H1 (cell line): ENCODE data around the gene LAG3. TPM values are rescaled to one million over a fixed set of nuclear protein-coding genes. Genes with fewer than 3 reads are reported as not detected.

ENCODE experiments used
- CTCF ChIA-PET: fragments of 300-600 bp; sonication (Branson Sonifier 250); formaldehyde crosslinking; loops from one replicate; lab custom pipeline; 2021; ENCODE audit not compliant: partially characterized antibody; lab: Charles Lee
- POLR2A ChIA-PET: fragments of 300-600 bp; sonication (Branson Sonifier 250); formaldehyde crosslinking; loops from one replicate; lab custom pipeline; 2021; ENCODE audit warnings: inconsistent platforms; ENCODE audit not compliant: partially characterized antibody; lab: Charles Lee
- DNase-seq, 2 experiments: peaks; one replicate each; pipeline versions ENCODE4 v3.0.0 to v3.0.0-alpha.2; 2010 to 2022; ENCODE audit warnings: low spot score in 2 of 2, low read depth in 1 of 2, mixed read lengths in 1 of 2
- FAIRE-seq: peaks from 2 replicates; lab custom pipeline; 2011; peaks lifted over from hg19 to GRCh38; lab: Jason Lieb, UNC
- H2AFZ ChIP-seq: 2 replicates; pipeline ENCODE4 v1.8.1; 2012; ENCODE audit warnings: low read length, inconsistent platforms
- H2AK5ac ChIP-seq: 2 replicates; pipeline ENCODE4 v1.6.1; 2013; ENCODE audit warnings: low read depth, low read length
- H2BK120ac ChIP-seq: replicated peaks from 2 replicates; pipeline ENCODE3; 2013; ENCODE audit warnings: low read depth, low read length, inconsistent platforms
- H2BK12ac ChIP-seq: 2 replicates; pipeline ENCODE4 v1.6.1; 2013; ENCODE audit warnings: low read depth, low read length
- H2BK15ac ChIP-seq: 2 replicates; pipeline ENCODE4 v1.6.1; 2013; ENCODE audit warnings: low read length
- H2BK20ac ChIP-seq: 2 replicates; pipeline ENCODE4 v1.6.1; 2013; ENCODE audit warnings: low read length
- H2BK5ac ChIP-seq: 2 replicates; pipeline ENCODE4 v1.6.1; 2013; ENCODE audit warnings: low read depth, low read length
- H3K14ac ChIP-seq: 2 replicates; pipeline ENCODE4 v1.6.1; 2013; ENCODE audit warnings: inconsistent platforms; ENCODE audit not compliant: insufficient read length
- H3K18ac ChIP-seq: 2 replicates; pipeline ENCODE4 v1.6.1; 2013; ENCODE audit warnings: low read length; ENCODE audit errors: extremely low read depth
- H3K23ac ChIP-seq: 2 replicates; pipeline ENCODE4 v1.6.1; 2013; ENCODE audit warnings: inconsistent platforms; ENCODE audit not compliant: insufficient read length
- H3K23me2 ChIP-seq: 2 replicates; pipeline ENCODE4 v1.6.1; 2013; ENCODE audit warnings: low read depth, low read length
- H3K27ac ChIP-seq: 2 replicates; pipeline ENCODE4 v1.6.1; 2011; ENCODE audit warnings: low read depth, low read length, inconsistent platforms
- H3K27me3 ChIP-seq, 4 experiments: replicated peaks in 1 of 4; 1 replicate in 1 of 4; 2 replicates in 3 of 4; pipeline versions ENCODE4 v1.6.1 to v1.8.1; 2011 to 2013; ENCODE audit warnings: low read length in 3 of 4, mild to moderate bottlenecking in 3 of 4, inconsistent platforms in 2 of 4, mixed read lengths in 2 of 4, moderate library complexity in 1 of 4; ENCODE audit not compliant: control insufficient read depth in 3 of 4, insufficient read depth in 3 of 4; ENCODE audit errors: extremely low read depth in 1 of 4
- H3K36me3 ChIP-seq, 4 experiments: 2 replicates each; pipeline versions ENCODE4 v1.6.1 to v1.8.1; 2011 to 2013; ENCODE audit warnings: mild to moderate bottlenecking in 4 of 4, low read length in 3 of 4, moderate library complexity in 2 of 4, control low read depth in 1 of 4, inconsistent platforms in 1 of 4; ENCODE audit not compliant: insufficient read depth in 4 of 4, control insufficient read depth in 2 of 4
- H3K4ac ChIP-seq: replicated peaks from 2 replicates; pipeline ENCODE3; 2013; ENCODE audit warnings: low read length, low read depth, mixed read lengths, inconsistent platforms; ENCODE audit not compliant: insufficient read length
- H3K4me1 ChIP-seq, 4 experiments: replicated peaks in 1 of 4; 1 replicate in 1 of 4; 2 replicates in 3 of 4; pipeline versions ENCODE4 v1.6.1 to v1.8.1; 2011 to 2013; ENCODE audit warnings: low read length in 3 of 4, inconsistent platforms in 2 of 4, mixed read lengths in 1 of 4; ENCODE audit not compliant: insufficient read depth in 4 of 4, control insufficient read depth in 3 of 4
- H3K4me2 ChIP-seq, 2 experiments: 2 replicates each; pipeline versions ENCODE4 v1.6.1 to v1.8.1; 2011 to 2013; ENCODE audit warnings: low read depth in 2 of 2, low read length in 2 of 2, control low read depth in 1 of 2, inconsistent platforms in 1 of 2, mild to moderate bottlenecking in 1 of 2; ENCODE audit not compliant: insufficient read depth in 1 of 2
- H3K4me3 ChIP-seq, 4 experiments: fragments of 200-600, 300-600 bp in 1 of 4; sonication (generic), shearing (Covaris generic), sonication (Bioruptor Twin) in 1 of 4; 2 replicates each; pipeline versions ENCODE4 v1.5.1 to v1.8.1; 2011 to 2016; ENCODE audit warnings: low read length in 4 of 4, low read depth in 3 of 4, control low read depth in 2 of 4, inconsistent platforms in 2 of 4, mild to moderate bottlenecking in 2 of 4, mixed read lengths in 1 of 4, moderate library complexity in 1 of 4; ENCODE audit not compliant: insufficient read depth in 2 of 4; ENCODE audit errors: extremely low read depth in 1 of 4
- H3K56ac ChIP-seq: replicated peaks from 2 replicates; pipeline ENCODE3; 2013; ENCODE audit warnings: low read depth, mild to moderate bottlenecking, mixed read lengths, low read length, inconsistent platforms; ENCODE audit not compliant: insufficient read length
- H3K79me1 ChIP-seq: 2 replicates; pipeline ENCODE4 v1.6.1; 2013; ENCODE audit warnings: low read depth, low read length, control low read depth
- H3K79me2 ChIP-seq, 2 experiments: 2 replicates each; pipeline versions ENCODE4 v1.6.1 to v1.8.1; 2012 to 2013; ENCODE audit warnings: low read length in 2 of 2, mild to moderate bottlenecking in 2 of 2, inconsistent platforms in 1 of 2; ENCODE audit not compliant: insufficient read depth in 2 of 2, control insufficient read depth in 1 of 2
- H3K9ac ChIP-seq, 4 experiments: replicated peaks in 1 of 4; 1 replicate in 1 of 4; 2 replicates in 3 of 4; pipeline versions ENCODE4 v1.6.1 to v1.8.1; 2011 to 2013; ENCODE audit warnings: low read depth in 3 of 4, low read length in 3 of 4, control low read depth in 2 of 4, mild to moderate bottlenecking in 2 of 4, moderate library complexity in 2 of 4, inconsistent platforms in 1 of 4; ENCODE audit errors: extremely low read depth in 1 of 4
- H3K9me3 ChIP-seq, 2 experiments: 2 replicates each; pipeline versions ENCODE4 v1.6.1 to v1.8.1; 2012 to 2013; ENCODE audit warnings: mild to moderate bottlenecking in 2 of 2, moderate library complexity in 2 of 2, control low read depth in 1 of 2, inconsistent platforms in 1 of 2, low read depth in 1 of 2, low read length in 1 of 2, mixed read lengths in 1 of 2; ENCODE audit not compliant: insufficient read depth in 2 of 2
- H4K20me1 ChIP-seq, 2 experiments: replicated peaks in 1 of 2; 2 replicates each; pipeline versions ENCODE3 to v1.8.1; 2011 to 2013; ENCODE audit warnings: inconsistent platforms in 2 of 2, low read length in 2 of 2, mild to moderate bottlenecking in 1 of 2; ENCODE audit not compliant: insufficient read depth in 2 of 2, control insufficient read depth in 1 of 2
- H4K5ac ChIP-seq: 2 replicates; pipeline ENCODE4 v1.6.1; 2013; ENCODE audit warnings: low read length, low read depth, mixed read lengths, inconsistent platforms; ENCODE audit not compliant: insufficient read length
- H4K8ac ChIP-seq: 2 replicates; pipeline ENCODE4 v1.8.0; 2013; ENCODE audit warnings: mild to moderate bottlenecking, moderate library complexity, low read length, inconsistent platforms; ENCODE audit not compliant: insufficient read depth; ENCODE audit errors: extremely low read depth
- H4K91ac ChIP-seq: replicated peaks from 2 replicates; pipeline ENCODE3; 2013; ENCODE audit warnings: low read length, mixed read lengths, inconsistent platforms; ENCODE audit not compliant: insufficient read length
- FOSL1 ChIP-seq: IDR thresholded peaks from 2 replicates; pipeline ENCODE4 v1.6.1; 2011; ENCODE audit warnings: mild to moderate bottlenecking, low read depth, low read length, moderate library complexity; ENCODE audit not compliant: insufficient read depth
- KDM4A ChIP-seq: IDR thresholded peaks from one replicate; pipeline ENCODE4 v1.7.1; 2012; ENCODE audit warnings: low read depth, mild to moderate bottlenecking, moderate library complexity, low read length, inconsistent platforms; ENCODE audit not compliant: severe bottlenecking
- WGBS, 2 experiments: shearing (Covaris generic) in 1 of 2; methylation state at CpG; one replicate each; pipeline versions ENCODE4 v1.1.6 to v1.1.7; 2013 to 2015; ENCODE audit warnings: low lambda C conversion rate in 2 of 2, mixed read lengths in 2 of 2, inconsistent platforms in 1 of 2, low coverage in 1 of 2, missing lambda C conversion rate in 1 of 2; ENCODE audit not compliant: insufficient replicate concordance in 2 of 2, insufficient coverage in 1 of 2, insufficient read length in 1 of 2; ENCODE audit errors: extremely low coverage in 1 of 2, missing lambda C conversion rate in 1 of 2; 5-methylcytosine and 5-hydroxymethylcytosine counted together
- polyA plus RNA-seq, 7 experiments: library from polyadenylated mRNA; depleted of rRNA in 3 of 7; stranded (reverse) in 5 of 7; unstranded in 2 of 7; fragments of >200 nt in 5 of 7; fragments of 200-250 nt in 2 of 7; gene quantifications; 1 replicate in 5 of 7; 2 replicates in 1 of 7; 4 replicates in 1 of 7; pipeline versions ENCODE4 v1.2.1 to v1.2.3, GENCODE V29; 2011 to 2013; ENCODE audit warnings: missing spikeins in 2 of 7, mixed read lengths in 2 of 7
- total RNA-seq: library from RNA; stranded (reverse); fragmentation: NEBNext Ultra II Directional; extraction: Animal tissue kit (Norgen Biotek cat#: 25700); gene quantifications from 2 replicates; pipeline ENCODE4 v1.2.1, GENCODE V29; 2021

LAG3 gene
- total and polyA plus RNA-seq, 2 of the 8 experiments (the other 6 are each of a cell fraction or from before 2014, with no cell fraction given), result 1.1 to 3.1 TPM

DNA sequence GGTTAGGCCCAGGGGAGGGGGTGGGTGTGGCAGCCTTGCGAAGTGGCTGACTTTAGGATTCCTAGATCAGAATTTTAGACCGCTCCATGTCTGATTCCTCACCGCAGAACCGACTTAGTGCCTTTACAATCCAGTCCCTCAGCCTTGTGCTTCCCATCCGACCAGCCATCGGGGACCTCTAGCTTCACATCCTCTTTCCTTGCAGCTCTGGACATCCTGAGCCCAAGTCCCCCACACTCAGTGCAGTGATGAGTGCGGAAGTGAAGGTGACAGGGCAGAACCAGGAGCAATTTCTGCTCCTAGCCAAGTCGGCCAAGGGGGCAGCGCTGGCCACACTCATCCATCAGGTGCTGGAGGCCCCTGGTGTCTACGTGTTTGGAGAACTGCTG lies 47.9 kb upstream of the LAG3 start:
- peaks cover 0 to 2% (median under 1%) of the 10 kb centered on the region in 4 experiments; a peak in 3 of 7 replicates for H3K4me1 ChIP-seq
- no peak overlapping the region for H3K23ac ChIP-seq
- peaks cover 0 to 3% of the 10 kb centered on the region in 2 experiments; a peak in 1 of 4 replicates for H3K79me2 ChIP-seq
- POLR2A ChIA-PET, result interaction anchor here (0.6 to 4.8 kb wide), 17 partner anchors 10 to 220 kb away, joined by 3 to 25 read pairs (median 4); partner anchors contain the start of genes C12orf57, GAPDH, GPR162 and MLF2
- no peak overlapping the region for H2BK20ac ChIP-seq
- H2AFZ ChIP-seq, result no peak overlapping the region
- H3K9ac ChIP-seq, result peak overlapping the region; percentile 8 to 80 (median 74)
- H2AK5ac ChIP-seq, result no peak overlapping the region
- FAIRE-seq, result no peak
- 27% methylated on average over 10 of the region's 10 CpGs; no CpG with 5 or more reads in 1 of the 2 experiments for WGBS, 2 experiments
- H3K14ac ChIP-seq, result no peak overlapping the region
- peak; percentile 77 for TF ChIP-seq KDM4A
- TF ChIP-seq FOSL1, result no peak
- no peak for DNase-seq
- peaks cover 0 to 13% (median 10%) of the 10 kb centered on the region in 4 experiments; a peak in 6 of 8 replicates for H3K36me3 ChIP-seq
- peak overlapping the region; percentile 79 to 97 for H3K4me2 ChIP-seq
- H3K27ac ChIP-seq, result no peak overlapping the region; the same call in 1 of the 2 replicates
- H2BK120ac ChIP-seq, result no peak overlapping the region
- CTCF ChIA-PET, result interaction anchor here (0.6 to 3.9 kb wide), 13 partner anchors 10 to 210 kb away, joined by 3 to 20 read pairs (median 4); partner anchors contain the start of gene MLF2
- H3K4me3 ChIP-seq, result peak overlapping the region; percentile 47 to 91 (median 74)
- peak overlapping the region; percentile 90; the same call in 1 of the 2 replicates for H4K8ac ChIP-seq
- H3K27me3 ChIP-seq, result no peaks in the 10 kb centered on the region; a peak in 2 of 7 replicates
- no peak overlapping the region for H2BK15ac ChIP-seq
- 0 out of 2 replicates have a peak overlapping the region, but pooled peaks have one; percentile 11 for H2BK12ac ChIP-seq
- peak overlapping the region; percentile 12 for H3K4ac ChIP-seq
- H3K18ac ChIP-seq, result peak overlapping the region; percentile 9
- peak overlapping the region; percentile 41 for H2BK5ac ChIP-seq
- no peaks in the 10 kb centered on the region for H4K20me1 ChIP-seq
- H4K91ac ChIP-seq, result peak overlapping the region; percentile 88
- peaks cover 2% of the 10 kb centered on the region; the same call in 1 of the 2 replicates for H3K79me1 ChIP-seq
- H3K23me2 ChIP-seq, result peaks cover 8% of the 10 kb centered on the region
- no peaks in the 10 kb centered on the region for H3K9me3 ChIP-seq
- H4K5ac ChIP-seq, result peak overlapping the region; percentile 63
- H3K56ac ChIP-seq, result no peak overlapping the region
